HCT116 (cell line): ENCODE data around the gene ZNF445.

ENCODE experiments used
- EZH2phosphoT487 ChIP-seq: fragments of 200-600 bp; IDR thresholded peaks from 2 replicates; pipeline ENCODE4 v1.6.1; 2018; ENCODE audit warnings: antibody characterized with exemption, borderline replicate concordance
- POLR2A ChIP-seq: IDR thresholded peaks from 2 replicates; pipeline ENCODE4 v1.7.0; 2011; ENCODE audit warnings: borderline replicate concordance; ENCODE audit not compliant: insufficient read depth, insufficient read length; ENCODE audit errors: extremely low read depth
- TF ChIP-seq, protein P1 (sequence below): IDR thresholded peaks from 2 replicates; pipeline ENCODE4 v1.6.1; 2012; ENCODE audit warnings: low read depth
- TF ChIP-seq, protein P2 (sequence below), 3 experiments: fragments of 200-600 bp in 1 of 3; sonication (generic) in 1 of 3; IDR thresholded peaks in 2 of 3; conservative IDR thresholded peaks in 1 of 3; 2 replicates each; pipeline ENCODE4 v1.5.1; 2012 to 2017; ENCODE audit warnings: low read depth in 2 of 3, low read length in 2 of 3, antibody characterized with exemption in 1 of 3, borderline replicate concordance in 1 of 3, control low read depth in 1 of 3, mild to moderate bottlenecking in 1 of 3, mixed read lengths in 1 of 3, mixed run types in 1 of 3, moderate library complexity in 1 of 3; ENCODE audit not compliant: insufficient read depth in 1 of 3

DNA sequence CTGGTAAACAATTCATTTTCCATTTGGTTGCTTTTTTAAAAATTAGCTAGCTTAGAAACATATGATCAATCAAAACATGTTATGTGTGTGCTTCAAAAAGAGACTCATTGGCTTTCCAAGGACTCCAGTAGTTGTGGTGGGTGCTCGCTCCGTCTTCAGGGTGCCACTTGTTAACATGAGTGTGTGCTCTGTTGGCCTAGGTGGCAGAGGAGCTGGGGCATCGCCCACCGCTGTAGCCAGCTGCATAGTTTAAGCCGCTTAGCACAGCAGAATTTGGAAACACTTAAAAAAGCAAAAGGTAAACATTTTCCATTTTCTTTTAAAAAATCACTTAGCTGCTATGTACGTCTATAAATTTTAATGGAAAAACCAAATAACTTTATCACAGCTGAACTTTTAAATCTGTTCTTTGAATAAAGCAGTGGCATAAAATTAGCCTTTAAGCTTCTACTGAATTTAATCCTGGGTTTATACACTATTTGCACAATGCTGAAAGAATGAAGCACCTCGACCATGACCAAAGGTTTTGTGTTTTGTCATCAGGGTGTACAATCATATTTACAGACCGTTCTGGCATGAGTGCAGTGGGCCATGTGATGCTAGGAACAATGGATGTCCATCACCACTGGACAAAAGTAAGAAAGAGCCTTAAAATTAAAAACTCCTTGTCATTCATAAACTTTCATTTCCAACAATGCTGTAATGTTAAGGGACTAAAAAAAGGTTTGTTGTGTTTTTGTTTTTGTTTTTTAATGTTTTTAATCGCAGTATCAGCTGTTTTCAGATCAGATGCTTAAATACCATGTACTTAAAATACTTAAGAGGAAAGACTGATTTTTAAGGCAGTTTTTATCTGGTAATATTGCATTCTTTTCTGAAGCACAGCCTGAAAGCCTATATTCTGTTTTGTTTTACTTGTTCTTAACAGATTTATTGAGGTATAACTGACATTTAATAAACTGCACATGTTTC, 81.0 kb downstream of the ZNF445 start:
- TF ChIP-seq, protein P1, sequence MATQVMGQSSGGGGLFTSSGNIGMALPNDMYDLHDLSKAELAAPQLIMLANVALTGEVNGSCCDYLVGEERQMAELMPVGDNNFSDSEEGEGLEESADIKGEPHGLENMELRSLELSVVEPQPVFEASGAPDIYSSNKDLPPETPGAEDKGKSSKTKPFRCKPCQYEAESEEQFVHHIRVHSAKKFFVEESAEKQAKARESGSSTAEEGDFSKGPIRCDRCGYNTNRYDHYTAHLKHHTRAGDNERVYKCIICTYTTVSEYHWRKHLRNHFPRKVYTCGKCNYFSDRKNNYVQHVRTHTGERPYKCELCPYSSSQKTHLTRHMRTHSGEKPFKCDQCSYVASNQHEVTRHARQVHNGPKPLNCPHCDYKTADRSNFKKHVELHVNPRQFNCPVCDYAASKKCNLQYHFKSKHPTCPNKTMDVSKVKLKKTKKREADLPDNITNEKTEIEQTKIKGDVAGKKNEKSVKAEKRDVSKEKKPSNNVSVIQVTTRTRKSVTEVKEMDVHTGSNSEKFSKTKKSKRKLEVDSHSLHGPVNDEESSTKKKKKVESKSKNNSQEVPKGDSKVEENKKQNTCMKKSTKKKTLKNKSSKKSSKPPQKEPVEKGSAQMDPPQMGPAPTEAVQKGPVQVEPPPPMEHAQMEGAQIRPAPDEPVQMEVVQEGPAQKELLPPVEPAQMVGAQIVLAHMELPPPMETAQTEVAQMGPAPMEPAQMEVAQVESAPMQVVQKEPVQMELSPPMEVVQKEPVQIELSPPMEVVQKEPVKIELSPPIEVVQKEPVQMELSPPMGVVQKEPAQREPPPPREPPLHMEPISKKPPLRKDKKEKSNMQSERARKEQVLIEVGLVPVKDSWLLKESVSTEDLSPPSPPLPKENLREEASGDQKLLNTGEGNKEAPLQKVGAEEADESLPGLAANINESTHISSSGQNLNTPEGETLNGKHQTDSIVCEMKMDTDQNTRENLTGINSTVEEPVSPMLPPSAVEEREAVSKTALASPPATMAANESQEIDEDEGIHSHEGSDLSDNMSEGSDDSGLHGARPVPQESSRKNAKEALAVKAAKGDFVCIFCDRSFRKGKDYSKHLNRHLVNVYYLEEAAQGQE = no peak
- TF ChIP-seq, protein P2, sequence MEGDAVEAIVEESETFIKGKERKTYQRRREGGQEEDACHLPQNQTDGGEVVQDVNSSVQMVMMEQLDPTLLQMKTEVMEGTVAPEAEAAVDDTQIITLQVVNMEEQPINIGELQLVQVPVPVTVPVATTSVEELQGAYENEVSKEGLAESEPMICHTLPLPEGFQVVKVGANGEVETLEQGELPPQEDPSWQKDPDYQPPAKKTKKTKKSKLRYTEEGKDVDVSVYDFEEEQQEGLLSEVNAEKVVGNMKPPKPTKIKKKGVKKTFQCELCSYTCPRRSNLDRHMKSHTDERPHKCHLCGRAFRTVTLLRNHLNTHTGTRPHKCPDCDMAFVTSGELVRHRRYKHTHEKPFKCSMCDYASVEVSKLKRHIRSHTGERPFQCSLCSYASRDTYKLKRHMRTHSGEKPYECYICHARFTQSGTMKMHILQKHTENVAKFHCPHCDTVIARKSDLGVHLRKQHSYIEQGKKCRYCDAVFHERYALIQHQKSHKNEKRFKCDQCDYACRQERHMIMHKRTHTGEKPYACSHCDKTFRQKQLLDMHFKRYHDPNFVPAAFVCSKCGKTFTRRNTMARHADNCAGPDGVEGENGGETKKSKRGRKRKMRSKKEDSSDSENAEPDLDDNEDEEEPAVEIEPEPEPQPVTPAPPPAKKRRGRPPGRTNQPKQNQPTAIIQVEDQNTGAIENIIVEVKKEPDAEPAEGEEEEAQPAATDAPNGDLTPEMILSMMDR (IDR thresholded peaks at IDR 0.05 in 2 of 3, conservative IDR thresholded peaks at IDR 0.05 in 1 of 3; ENCODE audit: borderline replicate concordance in 1 of 3, insufficient read depth in 1 of 3, low read depth in 2 of 3, low read length in 2 of 3) = no peak
- no peak for TF ChIP-seq POLR2A
- TF ChIP-seq EZH2phosphoT487 = no peak
